HG03571 (cell line): ENCODE data around the gene TAF15.

Experiments
- ATAC-seq: cut with Tn5 transposase; IDR thresholded peaks from one replicate; pipeline ENCODE4 v1.9.1; 2021; ENCODE audit not compliant: unreplicated experiment

Gene TAF15

DNA sequence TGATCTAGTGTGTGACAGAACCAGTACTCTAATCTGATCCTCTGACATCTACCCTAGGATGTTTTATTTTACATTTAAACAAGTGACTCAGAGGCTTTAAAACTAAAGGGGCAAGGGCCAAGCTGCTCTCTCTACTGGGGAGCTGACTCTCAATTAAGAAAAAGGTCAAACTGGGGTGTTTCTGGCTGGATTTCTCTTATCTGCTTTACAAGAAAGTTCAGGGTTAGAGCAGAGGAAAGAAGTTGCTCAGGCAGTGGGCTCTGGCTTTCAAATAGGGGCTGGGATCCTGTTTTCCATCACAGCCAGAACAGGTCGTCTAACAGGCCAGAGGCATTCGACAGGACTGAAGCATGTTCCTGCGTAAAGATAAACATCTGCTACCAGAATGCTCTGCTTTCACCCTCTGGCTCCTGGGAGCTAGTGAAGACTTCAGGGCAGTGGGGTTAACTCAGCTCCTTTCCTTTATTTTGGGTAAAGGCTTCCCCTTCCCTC is 22.3 kb upstream of the TAF15 start:
- no peak for ATAC-seq

DNA sequence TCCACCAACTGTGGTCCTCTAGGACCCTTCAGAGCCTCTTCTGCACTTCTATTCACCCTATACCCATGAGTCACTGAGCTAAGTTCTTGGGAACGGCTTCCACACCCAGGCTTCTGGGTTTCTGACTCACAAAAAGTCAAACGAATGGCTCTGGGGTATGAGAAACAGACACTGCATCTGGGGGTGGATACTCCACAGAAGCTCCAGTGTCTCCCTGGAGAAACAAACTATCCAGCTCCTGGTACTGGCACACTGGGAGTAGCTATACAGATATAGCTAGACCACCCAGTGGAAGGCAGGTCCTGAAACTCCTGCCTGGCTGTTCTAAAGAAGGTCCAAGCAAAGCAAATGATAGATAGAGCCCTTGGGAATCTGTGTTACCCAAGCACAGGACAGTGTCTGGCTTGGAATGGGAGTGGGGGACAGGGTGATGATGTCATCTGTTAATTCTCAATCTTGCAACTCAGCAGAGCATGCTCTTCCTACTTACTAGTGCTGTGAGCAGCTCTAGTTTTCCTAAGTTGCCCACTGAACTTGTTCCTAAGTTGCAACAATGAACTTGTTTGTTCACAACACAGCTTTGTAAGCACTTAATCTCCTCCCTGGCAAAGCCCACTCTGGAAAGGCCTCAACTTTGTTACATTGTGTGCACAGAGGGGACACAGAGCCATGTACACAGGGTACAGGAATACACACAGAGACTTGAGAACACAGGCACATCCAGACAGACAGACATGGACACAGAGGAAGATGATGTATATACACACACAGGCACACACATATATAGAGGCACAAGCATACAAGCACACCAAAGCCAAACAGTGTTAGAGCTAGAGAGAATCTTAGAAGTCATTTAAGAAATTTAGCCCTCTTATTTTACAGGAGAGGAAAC is 20.6 kb upstream of the TAF15 start:
- no peak for ATAC-seq

GRCh38 chr17:35790841-35791240 is 18.4 kb upstream of the TAF15 start:
- no peak for ATAC-seq

- ATAC-seq: no peak
These were observed 17.5 kb upstream of the TAF15 start for GRCh38 chr17:35791681-35792350.

- ATAC-seq: no peak
These were observed 16.0 kb upstream of the TAF15 start for GRCh38 chr17:35793257-35793656.

DNA sequence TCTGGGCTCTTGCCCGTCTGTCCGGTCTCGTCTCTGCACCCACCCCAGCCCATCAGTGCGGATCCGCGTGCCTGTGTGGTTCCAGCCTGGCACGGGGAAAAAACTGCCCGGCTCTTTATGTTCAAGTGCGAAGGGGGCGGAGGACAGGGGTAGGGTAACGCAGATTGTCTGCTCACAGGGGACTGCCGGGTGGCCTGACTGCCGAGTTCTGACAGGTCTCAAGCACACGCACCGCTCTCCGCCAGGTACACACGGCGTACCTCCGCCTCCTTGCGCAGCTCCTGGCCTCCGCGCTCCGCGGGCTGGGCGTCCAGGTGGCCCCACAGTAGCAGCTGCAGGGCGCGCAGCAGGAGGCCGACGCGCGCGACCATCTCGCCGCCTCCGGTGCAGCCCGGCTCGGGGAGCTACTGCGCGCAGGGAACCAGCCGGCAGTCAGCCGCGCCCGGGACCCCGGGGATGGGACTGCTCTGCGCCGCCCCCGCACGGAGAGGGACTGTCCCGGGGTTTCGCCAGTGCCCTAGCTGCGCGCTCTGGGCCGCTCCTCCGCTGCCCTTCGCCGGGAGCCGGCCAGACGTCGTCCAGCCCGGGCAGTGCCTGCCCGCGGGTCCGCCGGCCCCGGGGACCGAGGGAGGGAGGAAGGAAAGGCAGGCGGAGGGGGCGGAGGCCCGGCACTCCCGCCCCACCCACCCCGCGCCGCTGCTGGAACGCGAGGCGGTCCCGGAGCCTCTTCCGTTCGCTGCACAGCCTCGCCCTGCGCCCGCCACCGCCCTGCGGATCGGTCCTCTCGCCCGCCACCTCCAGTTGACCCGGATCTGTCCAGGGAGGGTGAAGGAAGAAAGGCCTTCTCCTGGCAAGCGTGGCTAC is 14.0 kb upstream of the TAF15 start, which contains the start of gene MMP28:
Gene MMP28 (minus strand): TSS at position 635 of the 864 bp plus-strand sequence. CDS start 264 bp downstream, at position 371.
- ATAC-seq: no peak

DNA sequence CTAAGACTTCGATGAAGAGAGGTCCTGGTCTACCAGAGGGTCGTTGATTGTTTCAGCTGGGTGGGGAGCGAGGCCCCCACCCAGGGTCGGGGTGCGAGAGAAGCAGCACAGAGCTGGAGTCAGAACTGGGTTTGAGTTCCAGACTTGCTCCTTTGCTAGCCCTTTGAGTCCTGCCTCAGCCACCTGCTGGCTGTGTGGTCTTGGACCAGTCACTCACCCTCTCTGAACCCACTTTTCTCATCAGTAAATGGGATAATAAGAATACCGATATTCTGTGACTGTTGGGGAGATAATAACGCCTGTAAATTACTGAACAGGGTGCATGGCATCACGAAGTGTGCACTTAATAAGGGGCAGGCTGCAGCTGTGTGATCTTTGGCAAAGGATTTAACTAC is 13.4 kb upstream of the TAF15 start:
- ATAC-seq: no peak

DNA sequence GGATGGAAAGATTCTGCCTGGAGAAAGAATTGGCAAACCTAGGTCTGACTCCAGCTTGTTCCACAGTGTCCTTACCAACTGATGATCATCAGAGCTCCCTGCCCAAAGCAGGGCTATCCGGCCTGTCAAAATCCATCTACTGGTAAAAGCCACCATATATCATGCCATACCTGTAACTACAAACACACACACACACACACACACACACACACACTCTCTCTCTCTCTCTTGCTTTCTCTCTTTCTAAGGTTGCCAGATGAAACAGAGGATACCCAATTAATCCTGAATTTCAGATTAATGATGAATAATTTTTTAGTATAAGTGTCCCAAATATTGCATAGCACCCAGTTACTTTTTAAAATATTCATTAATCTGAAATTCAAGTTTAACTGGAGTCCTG is 12.3 kb upstream of the TAF15 start:
- ATAC-seq: no peak

DNA sequence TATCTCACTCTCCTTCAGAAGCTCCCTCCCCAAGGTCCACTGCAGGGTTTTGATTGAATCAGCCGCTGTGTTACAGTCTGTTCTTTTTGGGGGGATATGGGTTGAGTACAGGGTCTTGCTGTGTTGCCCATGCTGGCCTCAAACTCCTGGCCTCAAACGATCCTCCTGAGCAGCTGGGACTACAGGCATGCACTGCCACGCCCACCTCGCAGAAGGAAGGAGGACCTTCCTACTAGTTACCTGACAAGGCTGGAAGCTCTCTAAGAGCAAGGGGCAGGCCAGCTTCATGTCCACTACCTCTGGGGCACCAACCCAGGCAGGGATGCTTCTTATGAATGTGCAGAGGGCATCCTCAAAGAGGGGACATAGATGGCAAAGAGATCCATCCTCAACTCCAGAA is 11.9 kb upstream of the TAF15 start:
- no peak for ATAC-seq

GRCh38 chr17:35797918-35798317 is 11.4 kb upstream of the TAF15 start:
- ATAC-seq: no peak

GRCh38 chr17:35799942-35800341 is 9.3 kb upstream of the TAF15 start:
- ATAC-seq: no peak

DNA sequence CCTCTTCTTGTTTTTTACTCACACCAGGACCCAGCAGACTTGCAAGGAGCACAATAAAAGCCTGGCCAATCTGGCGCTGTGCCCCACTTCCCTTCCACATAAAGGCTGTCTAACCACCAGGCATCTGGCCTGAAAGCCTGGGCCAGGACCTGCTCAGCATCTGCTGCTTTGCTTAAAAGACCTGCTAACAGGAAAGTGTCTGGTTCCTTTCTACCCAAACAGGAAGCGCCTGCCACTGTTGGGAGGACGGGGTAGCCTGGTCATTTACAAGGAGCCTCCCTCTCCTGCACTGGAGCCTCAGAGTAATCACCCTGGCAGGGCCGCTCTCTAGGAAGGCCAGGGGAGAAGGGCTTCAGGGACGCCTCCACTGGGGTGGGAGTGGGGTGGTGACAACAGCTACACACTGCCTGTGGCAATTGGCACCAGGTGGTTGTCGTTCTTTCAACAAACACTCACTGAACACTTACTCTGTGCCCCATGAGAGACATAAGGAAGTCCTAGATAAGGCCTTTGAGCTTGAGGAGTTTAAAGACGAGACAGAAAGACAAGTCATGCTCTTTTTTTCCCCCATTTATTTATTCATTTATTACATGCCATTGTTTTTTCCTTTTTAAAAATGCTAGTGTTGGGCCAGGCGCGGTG is 7.6 kb upstream of the TAF15 start:
- ATAC-seq: no peak

GRCh38 chr17:35804658-35805192 is 4.6 kb upstream of the TAF15 start:
- no peak for ATAC-seq

GRCh38 chr17:35807371-35808144 is 1.7 kb upstream of the TAF15 start:
- no peak for ATAC-seq

DNA sequence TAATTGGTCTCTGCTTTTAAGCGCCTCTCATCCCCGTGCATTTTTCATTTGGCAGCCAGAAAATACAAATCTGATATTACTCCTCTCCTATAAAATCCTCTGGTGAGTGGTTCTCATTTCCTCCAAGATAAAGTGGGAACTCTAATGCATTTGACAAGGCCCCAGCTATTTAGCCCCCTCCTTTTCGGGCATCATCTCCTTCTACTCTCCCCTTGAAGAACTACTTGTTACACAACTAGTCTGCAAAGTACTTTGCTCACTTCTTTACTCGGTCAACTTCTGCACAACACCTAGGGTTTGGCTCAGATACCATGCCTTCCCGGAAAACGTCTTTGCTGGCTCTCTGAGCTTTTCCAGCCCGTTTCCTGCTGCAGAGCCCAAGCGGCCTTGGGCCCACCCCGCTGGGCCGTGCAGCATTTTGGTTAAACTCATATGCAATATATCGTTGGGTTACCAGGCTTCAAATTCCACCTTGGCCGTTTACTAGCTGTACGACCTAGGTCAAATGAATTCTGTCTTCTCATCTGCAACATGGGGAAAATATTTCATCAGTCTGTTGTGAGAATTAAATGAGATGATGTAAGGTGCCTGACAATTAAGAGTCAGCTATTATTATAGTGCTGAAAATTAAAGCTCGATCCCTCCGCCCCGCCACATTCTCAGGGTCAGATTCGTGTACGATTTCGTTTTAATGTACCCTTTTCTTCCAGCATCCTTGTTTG is 883 bp upstream of the TAF15 start:
- no peak for ATAC-seq

- no peak for ATAC-seq
These were observed 674 bp downstream of the TAF15 start for GRCh38 chr17:35809855-35810461.

GRCh38 chr17:35811759-35812158 is 2.5 kb downstream of the TAF15 start:
- no peak for ATAC-seq

GRCh38 chr17:35812456-35812855 is 3.2 kb downstream of the TAF15 start:
- ATAC-seq: no peak

DNA sequence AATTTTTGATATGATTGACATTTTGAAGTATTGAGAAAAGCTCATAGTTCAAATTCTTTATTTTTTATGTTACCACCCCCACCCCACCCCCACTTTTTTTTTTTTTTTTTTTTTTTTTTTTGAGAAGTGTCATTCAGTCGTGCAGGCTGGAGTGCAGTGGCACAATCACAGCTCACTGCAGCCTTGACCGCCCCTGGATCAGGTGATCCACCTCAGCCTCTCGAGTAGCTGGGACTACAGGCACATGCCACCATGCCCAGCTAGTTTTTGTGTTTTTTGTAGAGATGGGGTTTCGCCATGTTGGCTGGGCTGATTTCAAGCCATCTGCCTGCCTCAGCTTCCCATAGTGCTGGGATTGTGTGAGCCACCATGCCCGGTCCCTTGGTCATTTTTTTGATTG is 7.4 kb downstream of the TAF15 start:
- ATAC-seq: no peak
